NCI-H2107 (cell line): ENCODE data around the gene CCDC172.
"Not testable (repeated sequence)": the region's sequence is repeated elsewhere in the genome, so short reads cannot be mapped to it uniquely, and the experiment has no call there.

ENCODE experiments used
- DNase-seq: peaks from one replicate; lab custom pipeline; 2025; lab: John Stamatoyannopoulos, UW

The CCDC172 gene

DNA sequence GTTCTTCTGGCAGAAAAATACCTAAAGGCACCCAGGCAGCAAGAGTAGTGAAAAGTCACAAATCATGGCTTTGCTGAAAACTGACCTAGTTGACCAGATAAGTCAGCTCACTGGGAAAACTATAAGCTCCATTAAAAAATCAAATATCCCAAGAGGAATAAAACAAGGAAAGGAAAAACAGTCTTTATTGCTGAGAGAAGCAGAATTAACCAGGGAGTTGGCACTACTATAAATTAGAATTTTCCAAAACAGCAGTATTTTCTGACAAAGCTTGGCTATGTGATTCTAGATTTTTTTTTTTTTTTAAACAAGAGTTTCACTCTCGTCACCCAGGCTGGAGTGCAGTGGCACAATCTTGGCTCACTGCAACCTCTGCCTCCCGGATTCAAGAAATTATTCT is 12.6 kb downstream of the CCDC172 start:
- no peak for DNase-seq

- no peak for DNase-seq
Measured at GRCh38 chr10:116352125-116352524, 27.9 kb downstream of the CCDC172 start.

DNA sequence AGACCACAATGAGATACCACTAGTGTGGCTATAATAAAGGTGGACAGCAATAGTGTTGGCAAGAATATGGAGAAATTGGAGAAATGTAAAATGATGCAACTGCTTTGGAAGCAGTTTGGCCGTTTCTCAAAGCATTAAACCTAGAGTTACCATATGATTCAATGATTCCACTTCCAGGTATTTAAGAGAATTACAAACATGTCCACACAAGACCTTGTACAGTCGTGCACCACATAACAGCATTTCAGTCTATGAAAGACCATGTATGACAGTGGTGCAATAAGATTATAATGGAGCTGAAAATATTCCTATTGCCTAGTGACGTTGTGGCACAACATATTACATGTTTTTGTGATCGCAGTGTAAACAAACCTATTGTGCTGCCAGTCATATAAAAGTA is 29.6 kb downstream of the CCDC172 start:
- no peak for DNase-seq

GRCh38 chr10:116355341-116355740 is 31.1 kb downstream of the CCDC172 start:
- no peak for DNase-seq

DNA sequence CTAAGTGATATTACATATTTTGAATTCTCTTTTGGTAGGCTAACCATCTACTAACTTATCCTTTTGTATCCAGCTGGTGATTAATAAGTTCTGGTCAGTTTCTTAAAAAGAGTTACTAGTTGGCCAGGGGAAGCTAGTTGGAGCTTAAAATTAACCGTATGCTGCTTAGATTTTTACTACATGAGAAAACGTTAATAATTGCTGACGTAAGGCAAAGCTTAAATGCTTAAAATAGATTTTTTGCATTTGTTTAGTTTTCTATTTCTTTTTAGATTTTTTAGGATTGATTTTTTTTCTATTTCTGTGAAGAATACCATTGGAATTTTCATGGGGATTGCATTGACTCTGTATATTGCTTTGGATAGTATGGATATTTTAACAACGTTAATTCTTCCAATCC is 32.6 kb downstream of the CCDC172 start:
- no peak for DNase-seq

- DNase-seq: no peak
Measured at GRCh38 chr10:116364868-116365267, 40.6 kb downstream of the CCDC172 start.

DNA sequence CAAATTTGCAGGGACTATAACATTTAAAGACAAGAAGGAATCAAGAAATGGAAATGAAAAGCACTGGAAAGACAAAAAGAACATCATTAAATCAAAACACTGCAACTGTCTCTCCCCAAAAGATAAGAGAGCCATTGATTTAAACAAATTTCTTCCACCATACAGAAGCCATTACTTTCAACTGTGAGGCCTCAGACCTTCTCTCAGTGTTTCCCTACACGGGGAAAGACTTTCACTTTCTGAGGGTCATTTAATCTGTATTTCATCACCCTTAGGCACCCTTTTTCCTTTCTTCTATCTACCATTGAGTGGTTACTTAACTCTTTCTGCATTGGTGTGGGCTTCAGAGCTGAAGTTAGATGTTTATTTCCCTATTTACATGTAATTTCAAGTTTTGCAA is 47.5 kb downstream of the CCDC172 start:
- DNase-seq: no peak

GRCh38 chr10:116382290-116382689 is 58.0 kb downstream of the CCDC172 start:
- no peak for DNase-seq

GRCh38 chr10:116385311-116385710 is 61.1 kb downstream of the CCDC172 start:
- no peak for DNase-seq

GRCh38 chr10:116385994-116386809 is 62.0 kb downstream of the CCDC172 start:
- no peak for DNase-seq

- not testable (repeated sequence) for DNase-seq
Measured at GRCh38 chr10:116393246-116393831, 69.1 kb downstream of the CCDC172 start.

- no peak for DNase-seq
Measured at GRCh38 chr10:116395223-116395985, 71.2 kb downstream of the CCDC172 start.

- DNase-seq: no peak
Measured at GRCh38 chr10:116398224-116398623, 74.0 kb downstream of the CCDC172 start.

- DNase-seq: no peak
Measured at GRCh38 chr10:116402858-116403257, 78.6 kb downstream of the CCDC172 start.

DNA sequence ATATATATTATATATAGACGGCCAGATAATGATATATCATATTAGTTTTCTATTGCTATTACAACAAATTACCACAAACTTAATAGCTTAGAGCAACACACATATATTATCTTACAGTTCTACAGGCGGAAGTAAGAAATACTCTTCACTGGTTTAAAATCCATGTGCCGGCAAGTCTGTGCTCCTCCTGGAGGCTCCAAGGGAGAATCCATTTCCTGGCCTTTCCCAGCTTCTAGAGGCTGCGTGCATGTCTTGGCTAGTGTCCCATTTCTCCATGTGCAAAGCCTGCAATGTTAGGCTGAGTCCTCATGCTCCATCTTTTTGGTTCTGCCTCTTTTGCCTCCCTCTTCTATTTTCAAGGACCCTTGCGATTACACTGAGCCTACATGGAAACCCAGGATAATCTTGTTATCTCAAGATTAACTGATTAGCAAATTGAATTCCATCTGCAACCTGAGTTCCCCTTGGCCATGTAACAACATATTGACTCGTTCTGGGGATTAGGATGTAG is 79.5 kb downstream of the CCDC172 start:
- no peak for DNase-seq

- DNase-seq: no peak
Measured at GRCh38 chr10:116408719-116409118, 84.5 kb downstream of the CCDC172 start.

- DNase-seq: no peak
Measured at GRCh38 chr10:116410351-116410750, 86.1 kb downstream of the CCDC172 start.

DNA sequence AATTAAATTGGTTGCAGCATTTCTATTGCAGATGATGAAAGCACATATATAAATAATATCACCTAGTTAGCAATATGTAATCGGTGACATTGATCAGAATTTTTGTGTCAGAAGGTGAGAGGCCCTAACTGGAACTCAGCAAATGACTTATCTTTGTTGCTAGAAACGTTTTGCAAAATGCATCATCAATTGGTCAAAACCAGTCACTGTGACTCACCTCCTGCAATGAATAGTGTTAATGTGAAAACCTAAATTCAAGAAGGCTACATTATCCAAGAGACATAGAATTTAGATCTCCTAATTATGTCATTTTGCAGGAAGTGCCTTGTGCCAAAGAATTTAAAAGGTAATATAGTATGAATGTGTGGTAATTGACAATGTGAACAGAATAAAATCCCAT is 93.6 kb downstream of the CCDC172 start:
- no peak for DNase-seq

DNA sequence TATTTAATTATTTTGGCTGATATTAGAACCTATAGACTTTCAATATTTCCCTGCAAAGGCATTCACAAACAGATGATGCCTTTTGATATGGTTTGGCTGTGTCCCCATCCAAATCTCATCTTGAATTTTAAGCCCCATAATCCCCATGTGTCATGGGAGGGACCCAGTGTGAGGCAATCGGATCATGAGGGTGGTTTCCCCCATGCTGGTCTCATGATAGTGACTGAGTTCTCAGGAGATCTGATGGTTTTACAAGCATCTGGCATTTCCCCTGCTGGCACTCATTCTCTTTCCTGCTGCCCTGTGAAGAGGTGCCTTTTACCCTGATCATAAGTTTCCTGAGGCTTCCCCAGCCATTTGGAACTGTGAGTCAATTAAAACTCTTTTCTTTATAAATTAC is 94.1 kb downstream of the CCDC172 start:
- no peak for DNase-seq

DNA sequence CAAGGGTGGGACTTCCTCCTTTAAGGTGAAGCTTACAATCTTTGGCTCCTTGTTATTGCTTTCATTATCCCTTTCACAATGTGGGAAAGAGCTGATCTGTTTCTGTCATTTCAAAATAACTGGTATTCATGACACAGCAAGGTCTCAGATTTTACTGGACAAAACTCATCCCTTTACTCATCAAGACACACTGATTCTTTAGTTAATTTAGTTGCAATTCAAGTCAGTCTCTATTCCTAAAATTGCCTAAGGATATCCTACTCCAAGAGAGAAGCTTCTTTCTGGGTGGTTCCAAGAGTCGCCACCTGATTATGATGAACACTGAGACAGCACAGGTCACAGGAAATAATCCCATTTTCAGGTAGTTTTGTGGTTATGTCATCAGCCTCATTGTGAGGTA is 97.6 kb downstream of the CCDC172 start:
- no peak for DNase-seq

GRCh38 chr10:116427671-116428070 is 103.4 kb downstream of the CCDC172 start, which contains the start of gene PNLIPRP3:
Gene PNLIPRP3 (plus strand): TSS chr10:116427847. CDS start chr10:116428013, 166 bp downstream.
- no peak for DNase-seq

DNA sequence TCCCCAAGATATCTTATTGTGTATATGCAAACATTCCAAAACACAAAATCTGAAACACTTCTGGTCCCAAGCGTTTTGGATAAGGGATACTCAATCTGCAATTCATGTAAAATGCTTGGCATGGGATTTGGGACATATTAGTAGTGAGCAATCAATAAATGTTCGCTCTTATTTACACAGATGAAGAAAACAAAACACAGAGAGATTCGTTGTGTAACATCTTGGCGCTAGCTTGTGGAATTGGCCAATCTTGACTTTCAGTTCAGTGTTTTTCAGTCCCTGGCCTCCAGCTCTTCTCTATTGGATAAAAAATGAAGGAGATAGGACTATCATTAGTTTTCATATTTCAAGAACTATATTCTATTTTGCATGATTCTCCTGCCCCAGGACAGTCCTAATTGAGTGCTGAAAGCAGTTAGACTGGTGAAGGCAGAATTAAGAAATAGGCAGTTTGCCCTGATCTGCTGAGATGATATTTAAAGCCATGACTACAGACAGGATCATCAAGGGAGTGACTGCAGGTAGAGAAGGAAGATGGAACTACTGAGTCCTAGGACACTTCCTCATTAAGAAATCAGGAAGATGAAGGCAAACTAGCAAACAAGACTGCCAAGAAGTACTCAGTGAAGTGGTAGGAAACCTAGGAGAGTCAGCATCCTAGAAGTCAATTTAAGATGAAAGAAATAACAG is 105.2 kb downstream of the CCDC172 start:
- DNase-seq: no peak
